ENCODE measurements around the gene ABCC8.
"Not testable (repeated sequence)": the region's sequence is repeated elsewhere in the genome, so short reads cannot be mapped to it uniquely, and the experiment has no call there.

The ABCC8 gene

GRCh38 chr11:17468122-17468521 lies 8.5 kb downstream of the ABCC8 start:
- no peak for DNase-seq

- DNase-seq = no peak
Observed at GRCh38 chr11:17463546-17464174, 13.0 kb downstream of the ABCC8 start.

- DNase-seq = no peak
Observed at GRCh38 chr11:17462940-17463339, 13.7 kb downstream of the ABCC8 start.

GRCh38 chr11:17460406-17460805 lies 16.2 kb downstream of the ABCC8 start:
- no peak for DNase-seq

GRCh38 chr11:17459236-17459896 lies 17.3 kb downstream of the ABCC8 start:
- DNase-seq = no peak

- no peak for DNase-seq
Observed at GRCh38 chr11:17458268-17458667, 18.4 kb downstream of the ABCC8 start.

- DNase-seq = no peak
Observed at GRCh38 chr11:17457396-17458173, 19.1 kb downstream of the ABCC8 start.

- DNase-seq = no peak
Observed at GRCh38 chr11:17452668-17453067, 24.0 kb downstream of the ABCC8 start.

- DNase-seq = no peak
Observed at GRCh38 chr11:17449158-17449557, 27.5 kb downstream of the ABCC8 start.

- no peak for DNase-seq
Observed at GRCh38 chr11:17446482-17446881, 30.2 kb downstream of the ABCC8 start.

GRCh38 chr11:17445240-17445795 lies 31.3 kb downstream of the ABCC8 start:
- DNase-seq = no peak

GRCh38 chr11:17443926-17444690 lies 32.5 kb downstream of the ABCC8 start:
- no peak for DNase-seq

- no peak for DNase-seq
Observed at GRCh38 chr11:17443423-17443822, 33.2 kb downstream of the ABCC8 start.

GRCh38 chr11:17443000-17443399 lies 33.6 kb downstream of the ABCC8 start:
- DNase-seq = no peak

- DNase-seq = no peak
Observed at GRCh38 chr11:17439316-17439782, 37.3 kb downstream of the ABCC8 start.

- no peak for DNase-seq
Observed at GRCh38 chr11:17437366-17437765, 39.3 kb downstream of the ABCC8 start.

- no peak for DNase-seq
Observed at GRCh38 chr11:17434108-17434507, 42.5 kb downstream of the ABCC8 start.

GRCh38 chr11:17432002-17432401 lies 44.6 kb downstream of the ABCC8 start:
- no peak for DNase-seq

GRCh38 chr11:17431139-17431538 lies 45.5 kb downstream of the ABCC8 start:
- no peak for DNase-seq

GRCh38 chr11:17430616-17431015 lies 46.0 kb downstream of the ABCC8 start:
- DNase-seq = no peak

- DNase-seq = no peak
Observed at GRCh38 chr11:17428925-17429324, 47.7 kb downstream of the ABCC8 start.

GRCh38 chr11:17428261-17428660 lies 48.4 kb downstream of the ABCC8 start:
- no peak for DNase-seq

GRCh38 chr11:17426233-17426632 lies 50.4 kb downstream of the ABCC8 start:
- not testable (repeated sequence) for DNase-seq

Data from hippocampal formation (tissue), 2 donors.